Fibroblast of upper back skin (primary cell): ENCODE measurements around the gene HSD11B2.
A peak's percentile ranks its signal among the peaks of the same experiment; 100 is the strongest.

Source experiments
- DNase-seq: peaks from one replicate; pipeline ENCODE4 v3.0.0-alpha.2; 2013

The HSD11B2 gene

DNA sequence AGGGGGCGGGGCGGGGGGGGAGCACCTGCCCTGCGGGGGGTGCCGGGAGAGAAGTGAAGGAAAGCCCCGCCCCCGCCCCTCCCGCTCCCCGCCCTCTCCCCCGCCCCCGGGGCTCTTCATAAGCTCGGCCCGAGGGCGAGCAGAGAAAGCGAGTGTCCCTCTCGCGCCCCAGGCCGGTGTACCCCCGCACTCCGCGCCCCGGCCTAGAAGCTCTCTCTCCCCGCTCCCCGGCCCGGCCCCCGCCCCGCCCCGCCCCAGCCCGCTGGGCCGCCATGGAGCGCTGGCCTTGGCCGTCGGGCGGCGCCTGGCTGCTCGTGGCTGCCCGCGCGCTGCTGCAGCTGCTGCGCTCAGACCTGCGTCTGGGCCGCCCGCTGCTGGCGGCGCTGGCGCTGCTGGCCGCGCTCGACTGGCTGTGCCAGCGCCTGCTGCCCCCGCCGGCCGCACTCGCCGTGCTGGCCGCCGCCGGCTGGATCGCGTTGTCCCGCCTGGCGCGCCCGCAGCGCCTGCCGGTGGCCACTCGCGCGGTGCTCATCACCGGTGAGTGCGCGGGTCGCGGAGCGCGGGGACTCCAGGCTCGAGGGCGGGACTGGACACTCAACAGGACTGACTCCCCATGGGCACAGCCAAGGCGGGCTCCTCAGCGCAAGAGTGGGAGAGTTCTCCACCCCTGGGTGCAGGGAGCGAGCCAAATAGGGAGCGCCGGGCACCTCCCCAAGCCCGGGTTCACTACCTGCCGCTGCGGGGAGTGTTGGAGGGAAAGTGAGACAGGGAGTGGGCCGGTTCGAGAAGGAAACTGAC lies at the start of gene HSD11B2:
TSS of gene HSD11B2 (plus strand) at position 145 of the 798 bp plus-strand sequence. CDS start at position 273, 128 bp downstream.
- DNase-seq, result peak; percentile 11

DNA sequence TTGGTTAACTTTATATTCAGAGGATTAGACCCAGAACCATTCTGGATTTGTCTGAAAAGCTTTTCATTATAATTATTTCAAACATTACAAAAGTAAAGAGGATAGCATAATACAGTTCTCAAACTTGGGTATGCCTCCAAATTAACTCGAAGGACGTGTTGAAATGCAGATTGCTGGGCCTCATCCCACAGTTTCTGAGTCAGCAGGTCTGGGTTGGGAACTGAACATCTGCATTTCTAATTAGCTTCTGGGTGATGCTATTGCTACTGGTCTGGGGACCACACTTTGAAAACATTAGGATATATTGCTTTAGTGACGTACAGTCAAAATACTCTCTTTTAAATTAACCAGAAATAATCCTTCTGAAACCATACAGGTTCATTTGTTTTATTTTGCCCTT lies 47.6 kb upstream of the HSD11B2 start:
- no peak for DNase-seq

DNA sequence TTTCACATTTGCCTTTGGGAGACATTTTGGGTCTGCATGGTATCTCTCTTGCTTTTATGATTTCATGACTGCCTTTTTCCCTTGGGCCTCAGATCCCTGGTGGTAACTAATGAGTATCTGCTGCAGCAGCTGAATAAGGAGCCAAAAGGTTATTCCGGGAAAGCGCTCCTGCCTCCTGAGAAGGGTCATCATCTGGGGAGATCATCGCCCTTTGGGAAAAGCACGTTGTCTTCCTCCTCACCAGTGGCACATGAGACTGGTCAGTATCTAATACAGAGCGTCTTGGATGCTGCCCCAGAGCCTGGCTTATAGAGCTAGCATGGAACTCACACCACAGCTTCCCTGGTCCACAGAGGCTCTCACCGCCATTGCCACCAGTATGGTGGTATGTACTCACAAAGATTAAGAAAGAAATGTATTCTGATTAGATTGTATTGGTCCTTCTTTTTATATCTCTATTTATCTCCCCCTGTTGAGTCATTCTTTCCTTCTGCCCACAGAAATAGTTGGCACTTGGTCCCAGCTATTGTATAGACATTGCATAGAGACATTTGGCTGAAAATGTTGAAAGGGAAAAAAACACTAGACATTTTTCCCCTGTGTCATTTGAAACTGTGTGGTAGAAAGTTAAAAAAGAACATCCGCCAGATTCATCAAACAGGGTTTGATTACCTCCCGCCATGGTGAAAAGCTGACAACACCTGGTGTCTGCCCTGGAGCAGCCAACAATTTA lies 46.0 kb upstream of the HSD11B2 start:
- peak; percentile 17 for DNase-seq

DNA sequence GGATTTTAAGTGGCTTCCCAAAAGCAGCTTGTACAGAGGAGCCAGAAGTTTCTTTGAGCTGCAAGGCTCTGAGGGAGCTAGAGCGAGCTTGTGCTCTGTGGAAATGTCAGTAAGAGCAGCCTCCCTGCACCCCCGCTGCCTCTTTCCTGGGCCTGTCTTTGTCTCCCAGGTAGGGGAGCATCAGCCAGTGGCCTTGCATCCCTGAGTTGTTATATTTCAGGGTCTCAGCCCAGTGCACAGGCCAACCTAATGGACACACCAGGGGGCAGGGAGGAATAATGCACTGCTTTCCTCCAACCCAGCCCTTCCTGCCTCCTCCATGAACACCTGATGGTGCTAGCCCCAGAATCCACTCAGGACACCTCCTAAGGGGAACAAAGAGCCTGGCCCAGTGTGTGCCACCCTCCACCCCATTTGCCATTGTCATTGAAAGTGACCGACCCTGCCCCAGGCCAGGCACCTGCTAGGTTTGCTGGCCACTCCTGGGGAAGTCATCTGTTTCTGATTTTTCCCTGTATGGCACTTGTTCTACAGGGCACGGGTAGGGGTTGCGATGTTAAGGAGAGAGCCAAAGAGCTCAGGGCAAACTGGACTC lies 44.0 kb upstream of the HSD11B2 start:
- no peak for DNase-seq

DNA sequence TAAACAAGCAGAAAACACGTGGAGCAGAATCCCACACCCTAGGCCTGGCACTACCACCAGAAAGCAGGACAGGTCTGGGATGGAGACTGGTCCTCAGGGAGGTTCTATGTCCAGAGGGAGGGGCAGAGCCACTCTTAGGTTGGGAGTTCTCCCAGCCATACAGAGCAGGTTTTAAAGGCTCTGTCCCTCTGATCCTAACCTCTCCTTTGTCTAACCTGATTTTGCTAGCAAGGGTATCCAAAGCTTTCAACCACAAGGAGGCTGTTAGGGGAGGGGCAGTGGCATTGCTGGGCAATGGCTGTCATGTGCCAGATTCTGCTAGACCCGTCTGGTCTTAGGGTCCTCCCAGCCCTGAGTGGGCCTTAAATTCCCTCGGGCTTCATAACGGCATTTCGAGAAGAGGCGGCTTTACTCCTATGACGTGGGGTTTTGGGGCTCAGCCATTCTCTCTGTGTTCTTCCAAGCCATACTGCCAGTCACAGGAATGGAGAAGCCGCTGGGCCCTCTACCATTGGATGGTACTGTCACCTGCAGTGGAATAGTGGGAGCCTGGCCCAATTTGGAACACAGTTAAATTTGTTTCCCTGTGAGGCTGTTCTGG lies 43.3 kb upstream of the HSD11B2 start:
- DNase-seq, result no peak

DNA sequence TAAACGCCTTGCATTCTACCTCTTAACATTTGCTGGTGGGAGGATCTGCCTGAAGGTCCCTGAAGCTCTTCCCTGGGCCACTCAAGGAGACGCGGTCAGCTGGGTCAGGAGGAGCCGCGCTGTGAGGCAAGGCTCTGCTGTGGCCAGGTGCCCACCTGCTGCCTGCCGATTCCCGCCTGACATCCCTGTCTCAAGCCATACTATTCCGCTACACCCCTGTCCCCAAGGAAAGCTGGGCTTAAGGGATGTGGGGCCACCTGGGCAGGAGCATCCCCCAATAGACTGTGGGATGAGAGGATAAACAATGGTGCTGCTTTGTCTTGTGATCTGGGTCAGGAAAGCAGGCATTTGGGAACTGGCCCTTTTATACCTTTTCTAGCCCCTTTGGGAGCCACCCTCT lies 42.7 kb upstream of the HSD11B2 start:
- DNase-seq, result no peak

DNA sequence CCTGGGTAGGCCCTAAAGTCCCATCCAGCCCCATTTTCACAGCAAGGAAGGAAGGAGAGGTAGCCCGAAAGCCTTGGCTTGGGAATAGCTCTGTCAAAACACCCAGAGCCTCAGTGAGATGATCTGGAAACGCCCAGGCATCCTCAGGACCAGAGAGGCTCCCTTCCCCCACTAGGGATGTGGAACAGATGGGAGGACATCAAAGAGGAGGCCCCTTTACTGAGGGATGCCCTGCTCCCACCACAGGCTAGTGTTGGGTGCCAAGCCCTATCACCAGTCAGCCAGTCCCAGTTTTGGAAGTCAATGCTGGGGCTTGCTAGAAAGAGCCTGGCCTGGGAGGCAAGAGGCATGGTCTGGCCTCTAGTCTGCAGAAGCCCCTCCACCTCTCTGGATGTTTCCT lies 42.3 kb upstream of the HSD11B2 start:
- DNase-seq, result no peak

DNA sequence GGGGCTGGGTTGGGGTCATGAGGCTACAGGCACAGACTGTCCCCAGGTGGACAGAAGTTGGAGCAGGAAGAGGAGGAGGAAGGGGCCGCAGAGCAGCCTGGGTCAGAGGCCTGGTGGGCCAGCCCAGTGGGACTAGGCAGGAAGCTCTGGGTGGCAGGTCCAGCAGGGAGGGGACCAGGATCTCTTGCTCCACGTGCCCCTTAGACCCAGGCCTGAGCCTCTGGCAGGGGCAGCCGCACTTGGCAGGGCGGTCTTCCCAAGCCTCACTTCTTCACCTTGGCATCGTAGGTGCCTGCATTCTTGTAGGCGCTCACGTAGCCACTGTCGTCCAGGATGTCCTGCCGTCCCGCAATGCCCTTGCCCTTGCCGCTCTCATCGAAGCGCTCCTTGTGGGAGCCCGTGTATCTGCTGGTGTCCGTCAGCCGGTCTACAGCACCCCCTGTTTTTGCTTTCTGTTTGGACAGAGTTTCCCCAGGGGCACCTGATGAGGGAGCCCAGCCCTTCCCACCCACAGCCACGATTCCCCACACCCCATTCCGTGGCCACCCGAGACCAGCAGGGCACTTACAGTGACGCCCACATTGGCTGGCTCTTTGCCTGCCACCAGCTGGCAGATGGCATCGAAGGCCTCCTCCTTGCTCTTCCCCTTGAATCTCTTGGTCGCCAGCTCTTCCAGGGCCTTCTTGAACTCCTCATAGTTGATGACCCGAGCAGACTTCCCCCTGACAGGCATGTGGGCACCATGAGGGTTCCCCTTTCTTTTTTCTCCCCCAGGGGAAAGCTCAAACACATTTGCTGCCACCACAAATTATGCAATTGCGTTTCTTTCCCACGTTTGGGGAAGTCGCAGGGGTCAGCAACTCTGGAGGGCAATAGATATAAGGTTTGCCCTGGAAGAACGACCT lies 40.8 kb upstream of the HSD11B2 start:
- DNase-seq, result no peak

DNA sequence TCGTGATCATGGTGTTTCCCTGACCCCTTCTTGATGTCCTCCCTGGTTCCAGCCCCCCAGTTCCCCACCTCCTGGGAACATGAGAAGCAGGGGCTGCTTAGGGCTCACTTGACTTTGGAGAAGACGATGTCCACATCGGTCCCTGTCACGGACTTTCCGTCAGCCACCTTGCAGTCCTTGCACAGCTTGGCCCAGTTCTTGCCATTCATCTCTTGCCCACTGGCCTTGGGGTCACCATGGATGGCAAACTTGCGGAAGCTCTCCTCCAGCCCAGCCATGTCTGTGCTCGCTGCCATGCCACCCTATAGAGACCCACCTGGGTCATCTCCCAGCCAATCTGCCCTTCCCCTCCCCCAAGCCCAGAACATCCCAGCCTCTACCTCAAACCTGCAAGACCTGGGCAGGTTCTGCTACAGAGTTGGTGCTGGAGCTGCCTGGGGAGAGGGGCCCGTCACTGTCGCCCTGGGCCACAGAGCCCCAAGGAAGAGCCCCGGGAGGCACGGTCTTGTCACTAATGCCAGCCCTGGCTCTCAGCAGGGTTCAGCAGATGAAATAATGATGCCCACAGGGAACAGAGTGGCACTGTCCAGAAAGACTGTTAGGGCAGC lies 40.0 kb upstream of the HSD11B2 start:
- DNase-seq, result no peak

DNA sequence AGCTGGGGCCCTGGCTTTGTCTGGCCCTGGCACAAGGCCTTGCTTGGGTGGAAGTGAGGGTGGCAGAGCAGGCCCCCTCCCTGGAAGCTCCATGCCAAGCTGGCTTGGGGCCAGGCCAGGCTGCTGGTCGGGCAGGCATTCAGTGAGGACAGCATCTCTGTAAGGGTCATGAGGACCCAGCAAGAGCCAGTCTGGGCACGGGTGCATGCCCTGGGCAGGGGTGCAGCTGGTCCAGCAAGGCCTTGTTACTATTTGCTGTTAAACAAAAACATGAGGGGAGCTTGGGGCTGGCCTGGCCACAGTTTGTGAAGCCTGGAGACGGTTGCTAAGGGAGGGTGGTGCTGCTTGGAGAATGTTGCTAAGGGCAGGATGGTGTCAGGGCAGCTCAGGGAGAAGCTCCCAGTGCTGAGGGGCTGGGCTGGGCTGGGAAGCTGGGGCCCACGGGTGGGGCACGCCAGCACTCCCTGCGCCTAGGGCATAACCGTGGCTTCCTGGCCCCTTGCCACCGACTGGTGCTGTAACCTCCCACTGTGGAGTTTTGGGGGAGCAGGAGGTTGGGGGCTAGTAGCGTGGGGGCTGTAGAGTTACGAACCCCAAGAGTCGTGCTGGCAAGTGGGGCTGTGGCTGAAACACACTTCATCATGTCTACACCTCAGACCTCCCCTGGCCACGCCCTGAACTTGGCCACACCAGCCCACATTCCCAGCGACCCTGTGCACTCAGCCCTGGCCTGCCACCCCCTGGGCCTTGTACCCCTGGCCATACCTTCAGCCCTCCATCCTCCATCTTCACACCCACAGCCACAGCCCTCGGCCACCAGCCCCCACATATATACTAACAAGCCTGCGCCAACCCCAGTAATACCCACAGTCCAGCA lies 39.3 kb upstream of the HSD11B2 start:
- DNase-seq, result no peak

DNA sequence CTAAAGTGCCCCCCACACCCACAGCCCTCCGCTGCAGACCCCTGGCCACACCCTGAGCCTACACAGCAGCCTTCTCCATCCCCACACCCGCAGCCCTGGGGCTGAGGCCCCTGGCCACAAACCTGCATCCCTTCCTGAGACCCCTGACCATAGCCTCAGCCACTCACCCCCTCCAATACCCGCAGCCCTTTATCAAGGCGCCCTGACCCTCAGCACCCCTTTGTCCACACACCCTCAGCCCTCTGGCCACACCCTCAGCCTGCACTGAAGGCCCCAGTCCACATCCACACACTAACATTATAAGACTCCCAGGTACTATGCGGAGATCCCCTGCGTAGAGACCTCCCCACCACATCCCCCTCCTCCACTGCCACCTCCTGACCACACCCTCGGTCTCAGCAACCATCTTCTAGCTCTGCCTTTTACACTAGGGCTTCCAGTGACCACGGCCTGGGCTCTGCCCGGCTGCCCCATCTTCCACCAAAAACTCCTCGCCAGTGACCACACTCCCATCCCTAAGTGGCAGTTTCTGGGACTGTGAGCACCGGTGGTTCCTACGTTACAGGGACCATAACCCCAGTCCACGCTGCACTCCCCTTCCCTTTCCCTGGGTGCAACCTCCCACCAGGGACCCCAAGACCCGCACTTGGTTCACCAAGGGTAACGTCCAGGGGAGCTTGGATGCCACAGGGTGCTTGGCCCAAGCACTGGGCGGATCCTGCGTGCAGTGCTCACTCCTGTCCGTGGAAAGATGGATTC lies 38.4 kb upstream of the HSD11B2 start:
- no peak for DNase-seq

DNA sequence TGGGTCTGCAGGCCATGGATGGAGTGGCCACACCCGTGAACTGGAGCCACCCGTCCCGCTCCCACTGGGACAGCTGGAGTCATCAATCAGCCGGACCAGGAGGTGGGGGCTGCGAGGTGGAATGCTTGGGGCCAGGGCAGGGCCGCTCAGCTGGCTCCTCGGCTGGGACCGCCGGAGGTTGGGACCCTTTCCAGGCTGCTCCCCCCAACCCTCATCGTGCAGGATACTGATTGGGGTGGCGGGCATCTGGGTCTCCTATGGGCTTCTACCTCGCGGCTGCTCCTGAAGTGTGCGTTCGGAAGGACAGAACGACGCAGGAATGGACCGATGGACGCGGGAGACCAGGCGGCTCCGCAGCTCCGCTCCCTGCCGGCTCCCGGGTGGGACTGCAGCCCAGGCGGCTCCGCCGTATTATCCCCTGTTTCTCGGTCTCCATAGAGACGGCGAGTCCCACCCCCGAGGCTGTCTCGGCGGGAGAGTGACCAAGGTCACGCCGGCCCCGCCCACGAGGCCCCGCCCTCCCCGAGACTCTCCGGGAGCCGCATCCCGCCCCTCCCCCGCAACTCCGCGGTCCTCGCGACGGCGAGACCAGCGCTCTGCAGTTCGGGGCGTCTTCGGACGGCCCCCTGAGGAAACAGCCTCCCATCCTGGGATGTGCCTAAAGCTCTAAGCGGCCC lies 37.7 kb upstream of the HSD11B2 start, which contains the start of gene TPPP3:
TSS of gene TPPP3 (minus strand) at position 388 of the 677 bp plus-strand sequence. CDS start 2,387 bp downstream, outside the sequence.
- peak; percentile 64 for DNase-seq

DNA sequence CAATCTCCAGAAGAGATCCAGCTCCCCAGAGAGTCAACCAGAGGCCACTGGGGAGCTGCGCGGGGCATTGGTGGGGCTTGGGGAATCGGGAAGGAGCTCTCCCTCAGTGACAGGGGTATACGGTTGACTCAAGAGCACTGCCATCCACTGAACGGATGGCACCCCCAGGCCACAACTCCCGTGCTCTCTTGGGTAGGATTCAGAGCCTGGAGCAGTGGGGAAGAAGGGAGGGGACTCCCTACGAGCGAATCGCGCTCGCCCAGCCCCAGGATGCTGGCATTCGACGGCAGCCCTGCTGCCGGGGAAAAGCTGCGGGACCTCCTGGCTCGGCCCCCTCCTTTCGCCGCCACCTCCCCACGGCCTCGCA lies 37.1 kb upstream of the HSD11B2 start:
- DNase-seq, result no peak

DNA sequence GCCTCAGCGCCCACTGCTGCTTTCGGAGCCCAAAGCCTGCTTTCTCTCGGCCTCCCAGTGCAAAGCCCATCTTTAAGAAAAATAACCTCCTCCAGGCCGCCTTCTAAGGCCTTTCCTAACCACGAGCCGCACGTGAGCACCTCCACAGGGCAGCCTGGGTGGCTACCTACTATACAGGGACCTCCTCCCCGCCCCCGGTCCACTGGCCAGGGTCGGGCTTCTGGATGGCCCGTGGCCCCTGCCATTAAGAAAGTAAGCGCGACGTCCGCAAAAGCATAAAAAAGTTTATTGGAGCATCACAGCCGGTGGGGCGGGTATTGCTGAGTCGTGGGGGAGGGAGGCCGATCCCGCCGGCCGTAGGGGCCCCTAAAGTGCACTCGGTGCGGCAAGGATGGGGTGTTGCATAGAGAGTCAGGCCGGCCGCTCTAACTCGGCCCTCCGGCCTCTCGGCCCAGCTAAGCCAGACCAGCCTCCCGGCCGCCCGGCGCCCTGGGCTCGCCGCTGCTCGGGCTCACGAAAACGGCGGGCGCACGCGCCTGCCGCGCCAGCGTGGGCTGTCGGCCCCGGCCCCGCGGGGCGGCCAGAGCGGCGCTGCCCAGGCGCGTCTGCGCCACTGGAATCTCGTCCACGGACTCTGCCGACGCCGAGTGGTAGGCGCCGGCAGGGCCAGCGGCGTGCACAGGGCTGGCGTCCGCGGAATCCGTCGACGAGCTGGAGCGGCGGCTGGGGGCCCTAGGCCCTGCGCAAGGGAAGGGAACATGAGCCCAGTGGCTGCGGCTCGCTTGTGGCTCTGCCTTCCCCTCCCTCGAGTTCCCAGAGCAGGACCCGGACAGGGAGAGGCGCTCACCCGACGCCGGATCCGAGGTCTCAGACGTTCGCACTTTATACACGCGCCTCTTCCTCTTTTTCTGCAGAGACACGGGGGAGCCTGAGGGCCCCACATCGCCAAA lies 36.5 kb upstream of the HSD11B2 start:
- DNase-seq, result no peak

DNA sequence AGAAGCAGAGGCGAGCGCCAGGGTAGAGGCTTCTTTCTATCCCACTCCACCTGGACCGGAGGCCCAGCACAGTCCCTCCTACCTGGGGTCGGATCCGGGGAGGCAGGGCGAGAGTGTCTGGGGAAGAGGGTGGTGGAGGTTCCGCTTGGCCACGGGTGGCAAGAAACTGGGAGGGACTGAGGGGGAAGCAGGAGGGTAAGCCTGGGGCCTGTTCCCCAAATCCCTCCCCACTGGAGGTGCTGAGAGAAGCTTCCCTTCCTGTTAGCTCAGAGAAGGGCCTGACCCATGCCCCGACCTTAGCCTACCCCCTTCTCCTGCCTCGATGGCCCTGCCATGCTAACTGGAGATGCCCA lies 35.8 kb upstream of the HSD11B2 start:
- DNase-seq, result no peak

DNA sequence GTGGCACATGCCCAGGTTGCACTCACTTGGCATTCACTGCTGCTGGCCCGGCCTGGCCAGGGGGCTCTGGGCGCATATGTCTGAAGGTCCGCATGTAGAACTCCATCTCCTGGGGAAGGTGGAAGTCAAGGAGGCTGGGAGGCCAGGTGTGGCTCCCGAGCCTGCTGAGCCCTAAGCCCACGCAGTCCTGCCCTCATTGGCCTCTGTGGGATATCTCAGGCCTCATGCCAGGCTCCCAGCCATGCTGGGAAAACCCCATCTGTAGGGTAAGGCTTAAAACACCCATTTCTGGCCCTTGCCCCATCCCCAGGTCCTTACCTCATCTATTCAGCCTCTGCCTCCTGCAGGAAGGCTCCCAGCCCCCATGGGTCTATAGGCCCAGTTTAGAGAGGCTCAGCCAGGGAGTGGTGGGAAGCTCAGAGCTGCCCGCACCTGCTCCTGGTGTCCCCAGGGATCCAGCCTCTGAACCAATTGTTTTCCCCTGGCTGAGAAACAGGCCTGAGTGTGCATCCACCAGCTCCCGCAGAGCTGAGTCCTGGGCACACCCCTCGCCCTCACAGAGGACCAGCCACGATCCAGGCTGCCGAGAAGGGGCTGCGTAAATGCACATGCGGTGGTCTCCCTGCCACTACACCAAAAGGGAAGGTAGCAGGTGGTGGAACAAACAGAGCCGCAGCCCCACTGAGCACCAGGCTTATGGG lies 35.3 kb upstream of the HSD11B2 start:
- DNase-seq, result no peak

DNA sequence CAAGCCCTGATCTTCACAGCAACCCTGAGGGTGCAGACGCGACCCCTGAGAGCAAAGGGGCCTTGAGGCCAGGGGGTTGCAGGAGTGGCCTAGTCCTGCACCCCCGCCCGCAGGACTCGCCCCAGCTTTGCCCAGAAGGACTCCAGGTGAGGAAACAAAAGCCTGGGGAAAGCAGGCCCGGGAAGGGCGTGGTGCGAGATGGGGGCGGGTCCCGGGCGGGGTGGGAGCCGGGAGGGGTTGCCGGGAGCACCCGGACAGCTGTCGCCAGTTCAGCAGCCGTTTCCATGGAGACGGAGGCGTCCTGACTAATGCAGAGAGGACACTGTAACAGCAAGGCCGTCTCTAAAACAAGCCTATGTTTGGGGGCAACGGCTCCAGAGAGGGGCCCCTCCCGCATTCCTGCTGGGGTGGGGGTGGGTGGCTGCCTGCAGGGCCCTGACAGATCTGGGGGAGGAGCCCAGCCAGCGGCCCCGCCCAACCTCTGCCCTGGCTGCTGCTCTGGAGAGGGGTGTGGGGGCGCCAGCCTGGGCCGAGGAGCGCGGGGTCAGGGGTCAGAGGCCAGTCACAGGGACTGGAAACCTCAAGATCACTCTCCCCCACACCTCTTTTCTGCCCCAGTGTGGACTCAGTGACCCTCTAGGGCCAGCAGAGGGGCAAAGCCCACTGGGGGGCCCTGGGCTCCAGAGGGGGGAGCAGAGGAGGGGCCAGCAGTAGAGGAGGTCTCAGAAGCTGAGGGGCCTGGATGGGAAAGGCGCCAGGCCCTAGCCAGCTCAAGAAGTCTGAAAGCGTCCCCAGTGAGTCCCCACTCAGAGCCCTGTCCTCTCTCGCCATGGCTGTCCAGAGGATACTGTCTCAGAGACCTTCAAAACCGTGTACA lies 34.5 kb upstream of the HSD11B2 start:
- peak; percentile 62 for DNase-seq
